Activated CD8-positive, alpha-beta memory T cell treated with anti-CD3 and anti-CD28 coated beads for 4 hours (primary cell): ENCODE measurements around the gene PIGB.
"Not testable (repeated sequence)": the region's sequence is repeated elsewhere in the genome, so short reads cannot be mapped to it uniquely, and the experiment has no call there.

Experiments
- DNase-seq, 2 donors: peaks; one replicate each; pipeline ENCODE4 v3.0.0-alpha.2; 2020; ENCODE audit warnings: low read depth in 2 of 2

The PIGB gene

GRCh38 chr15:55297315-55297714, 21.7 kb upstream of the PIGB start:
- no peak for DNase-seq

- not testable (repeated sequence) for DNase-seq
Measured at GRCh38 chr15:55302801-55303200, 16.2 kb upstream of the PIGB start.

GRCh38 chr15:55319537-55320237, 665 bp downstream of the PIGB start:
- DNase-seq, result no peak

GRCh38 chr15:55320238-55320550, 1.2 kb downstream of the PIGB start:
- DNase-seq, result no peak

GRCh38 chr15:55320963-55321362, 1.9 kb downstream of the PIGB start:
- DNase-seq, result no peak

- no peak for DNase-seq
Measured at GRCh38 chr15:55322467-55322866, 3.4 kb downstream of the PIGB start.

- DNase-seq, result no peak
Measured at GRCh38 chr15:55327387-55327786, 8.4 kb downstream of the PIGB start.

- DNase-seq, result no peak
Measured at GRCh38 chr15:55334371-55334770, 15.3 kb downstream of the PIGB start.

GRCh38 chr15:55334997-55335396, 16.0 kb downstream of the PIGB start:
- no peak for DNase-seq

GRCh38 chr15:55337160-55337559, 18.1 kb downstream of the PIGB start:
- DNase-seq, result no peak

GRCh38 chr15:55343168-55343567, 24.1 kb downstream of the PIGB start:
- DNase-seq, result no peak

GRCh38 chr15:55344206-55344605, 25.2 kb downstream of the PIGB start:
- DNase-seq, result no peak

GRCh38 chr15:55348281-55348778, 29.3 kb downstream of the PIGB start:
- no peak for DNase-seq

- DNase-seq, result no peak
Measured at GRCh38 chr15:55349282-55349681, 30.3 kb downstream of the PIGB start.

GRCh38 chr15:55353025-55353424, 34.0 kb downstream of the PIGB start:
- no peak for DNase-seq

- no peak for DNase-seq
Measured at GRCh38 chr15:55356985-55357585, 38.1 kb downstream of the PIGB start.

GRCh38 chr15:55357774-55358173, 38.8 kb downstream of the PIGB start:
- DNase-seq, result no peak

- DNase-seq, result no peak
Measured at GRCh38 chr15:55358471-55358870, 39.4 kb downstream of the PIGB start.

GRCh38 chr15:55360256-55360655, 41.2 kb downstream of the PIGB start:
- no peak for DNase-seq

GRCh38 chr15:55361048-55361447, 42.0 kb downstream of the PIGB start:
- no peak for DNase-seq

- DNase-seq, result no peak
Measured at GRCh38 chr15:55362641-55363040, 43.6 kb downstream of the PIGB start.

- DNase-seq, result no peak
Measured at GRCh38 chr15:55366981-55367380, 48.0 kb downstream of the PIGB start.

- no peak for DNase-seq
Measured at GRCh38 chr15:55372701-55373440, 53.8 kb downstream of the PIGB start.
